Astrocyte (in vitro differentiated cells and primary cell): Measurements from ENCODE around the gene HGS.

Experiments used
- EZH2 ChIP-seq: IDR thresholded peaks from 2 replicates; pipeline ENCODE4 v1.6.1; 2012; ENCODE audit warnings: mild to moderate bottlenecking, low read length, inconsistent platforms; ENCODE audit not compliant: insufficient read depth
- TF ChIP-seq, protein P1 (sequence below): IDR thresholded peaks from 2 replicates; pipeline ENCODE4 v1.5.1; 2011; ENCODE audit warnings: low read depth, mild to moderate bottlenecking, inconsistent platforms, low read length, moderate library complexity; ENCODE audit not compliant: insufficient read depth

GRCh38 chr17:81741049-81741593, 57.3 kb downstream of the HGS start:
- TF ChIP-seq, protein P1, sequence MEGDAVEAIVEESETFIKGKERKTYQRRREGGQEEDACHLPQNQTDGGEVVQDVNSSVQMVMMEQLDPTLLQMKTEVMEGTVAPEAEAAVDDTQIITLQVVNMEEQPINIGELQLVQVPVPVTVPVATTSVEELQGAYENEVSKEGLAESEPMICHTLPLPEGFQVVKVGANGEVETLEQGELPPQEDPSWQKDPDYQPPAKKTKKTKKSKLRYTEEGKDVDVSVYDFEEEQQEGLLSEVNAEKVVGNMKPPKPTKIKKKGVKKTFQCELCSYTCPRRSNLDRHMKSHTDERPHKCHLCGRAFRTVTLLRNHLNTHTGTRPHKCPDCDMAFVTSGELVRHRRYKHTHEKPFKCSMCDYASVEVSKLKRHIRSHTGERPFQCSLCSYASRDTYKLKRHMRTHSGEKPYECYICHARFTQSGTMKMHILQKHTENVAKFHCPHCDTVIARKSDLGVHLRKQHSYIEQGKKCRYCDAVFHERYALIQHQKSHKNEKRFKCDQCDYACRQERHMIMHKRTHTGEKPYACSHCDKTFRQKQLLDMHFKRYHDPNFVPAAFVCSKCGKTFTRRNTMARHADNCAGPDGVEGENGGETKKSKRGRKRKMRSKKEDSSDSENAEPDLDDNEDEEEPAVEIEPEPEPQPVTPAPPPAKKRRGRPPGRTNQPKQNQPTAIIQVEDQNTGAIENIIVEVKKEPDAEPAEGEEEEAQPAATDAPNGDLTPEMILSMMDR: no peak
- no peak for TF ChIP-seq EZH2
